AG08395 (cell line): ENCODE measurements around the gene PIGL.
"Not testable (repeated sequence)": the region's sequence is repeated elsewhere in the genome, so short reads cannot be mapped to it uniquely, and the experiment has no call there.

Source experiments
- DNase-seq: peaks from one replicate; pipeline ENCODE4 v3.0.0; 2012; ENCODE audit warnings: mixed read lengths, low spot score

The PIGL gene

GRCh38 chr17:16312061-16312460, 95.1 kb downstream of the PIGL start:
- not testable (repeated sequence) for DNase-seq

GRCh38 chr17:16313139-16314090, 96.4 kb downstream of the PIGL start:
- DNase-seq, result no peak

- no peak for DNase-seq
Measured at GRCh38 chr17:16314189-16314588, 97.2 kb downstream of the PIGL start.

GRCh38 chr17:16314859-16315258, 97.8 kb downstream of the PIGL start:
- DNase-seq, result no peak

- no peak for DNase-seq
Measured at GRCh38 chr17:16319969-16320368, 103.0 kb downstream of the PIGL start.

GRCh38 chr17:16322636-16323035, 105.6 kb downstream of the PIGL start:
- DNase-seq, result peak; percentile 40

- no peak for DNase-seq
Measured at GRCh38 chr17:16325964-16326363, 109.0 kb downstream of the PIGL start.

- DNase-seq, result no peak
Measured at GRCh38 chr17:16327018-16327417, 110.0 kb downstream of the PIGL start.

GRCh38 chr17:16328997-16329396, 112.0 kb downstream of the PIGL start:
- DNase-seq, result peak; percentile 2

GRCh38 chr17:16329519-16330271, 112.7 kb downstream of the PIGL start:
- DNase-seq, result peak; percentile 35

GRCh38 chr17:16338391-16338790, 121.4 kb downstream of the PIGL start:
- no peak for DNase-seq

GRCh38 chr17:16339402-16339801, 122.4 kb downstream of the PIGL start:
- DNase-seq, result no peak

GRCh38 chr17:16339959-16340358, 122.9 kb downstream of the PIGL start:
- DNase-seq, result no peak

- DNase-seq, result peak; percentile 22
Measured at GRCh38 chr17:16342979-16343378, 126.0 kb downstream of the PIGL start.

- no peak for DNase-seq
Measured at GRCh38 chr17:16343569-16343968, 126.6 kb downstream of the PIGL start.

- no peak for DNase-seq
Measured at GRCh38 chr17:16345565-16345964, 128.6 kb downstream of the PIGL start.

GRCh38 chr17:16346721-16347271, 129.8 kb downstream of the PIGL start:
- DNase-seq, result no peak

GRCh38 chr17:16348586-16348985, 131.6 kb downstream of the PIGL start:
- no peak for DNase-seq

GRCh38 chr17:16349431-16349830, 132.4 kb downstream of the PIGL start:
- no peak for DNase-seq

- DNase-seq, result no peak
Measured at GRCh38 chr17:16351831-16352230, 134.8 kb downstream of the PIGL start.

GRCh38 chr17:16352303-16352666, 135.3 kb downstream of the PIGL start:
- DNase-seq, result peak; percentile 12

GRCh38 chr17:16352667-16353316, 135.8 kb downstream of the PIGL start:
- peak; percentile 13 for DNase-seq
